ENCODE data around the gene MUC5AC.
"Not testable (repeated sequence)": the region's sequence is repeated elsewhere in the genome, so short reads cannot be mapped to it uniquely, and the experiment has no call there.

MUC5AC gene

GRCh38 chr11:1148752-1149180 is 9.0 kb upstream of the MUC5AC start:
- DNase-seq = no peak

- no peak for DNase-seq
Measured at GRCh38 chr11:1149545-1149944, 8.2 kb upstream of the MUC5AC start.

GRCh38 chr11:1150116-1150515 is 7.6 kb upstream of the MUC5AC start:
- no peak for DNase-seq

- no peak for DNase-seq
Measured at GRCh38 chr11:1150769-1151365, 6.9 kb upstream of the MUC5AC start.

GRCh38 chr11:1151366-1152315 is 6.1 kb upstream of the MUC5AC start:
- no peak for DNase-seq

GRCh38 chr11:1152316-1153104 is 5.2 kb upstream of the MUC5AC start:
- no peak for DNase-seq

DNA sequence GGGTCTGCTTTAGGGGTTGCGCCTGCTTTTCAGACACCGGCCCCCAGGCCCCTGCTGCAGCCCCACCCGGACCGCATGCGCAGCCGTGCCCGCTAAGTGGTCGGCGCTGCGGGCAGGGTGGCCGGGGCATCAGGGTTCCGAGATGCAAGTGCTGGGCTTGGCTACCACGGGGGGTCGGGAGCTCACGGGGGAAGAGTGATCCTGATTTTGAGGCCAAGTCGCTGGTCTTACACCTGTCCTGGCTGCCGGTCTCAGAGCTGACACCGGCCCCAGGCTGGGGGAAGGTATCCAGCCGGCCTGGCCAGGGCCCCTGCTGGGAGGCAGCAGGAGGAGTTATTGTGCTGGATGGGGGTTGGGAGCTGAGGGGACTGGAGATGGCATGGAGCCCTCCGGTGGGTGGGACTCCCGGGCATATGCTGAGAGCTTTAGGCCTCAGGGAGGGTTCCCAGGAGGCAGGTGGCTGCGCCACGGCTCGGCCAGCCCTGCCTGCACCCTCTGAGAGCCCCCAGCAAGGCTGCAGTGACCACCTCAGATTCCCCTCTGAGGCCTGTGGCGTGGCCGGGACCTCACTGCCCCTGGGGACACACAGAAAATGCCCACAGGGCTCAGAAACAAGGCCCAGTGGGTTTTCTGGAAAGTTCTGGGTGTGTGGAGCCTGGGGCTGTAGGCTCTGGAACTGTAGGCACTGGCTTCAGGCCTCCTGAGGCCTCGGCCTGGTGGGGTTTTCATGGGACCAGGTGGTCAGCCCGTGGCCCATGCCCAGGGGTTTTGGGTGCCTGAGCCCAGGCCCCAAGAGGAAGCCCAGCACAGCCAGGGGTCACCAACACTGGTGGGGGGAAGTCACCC is 4.4 kb upstream of the MUC5AC start:
- no peak for DNase-seq

- DNase-seq = no peak
Measured at GRCh38 chr11:1153951-1154493, 3.7 kb upstream of the MUC5AC start.

DNA sequence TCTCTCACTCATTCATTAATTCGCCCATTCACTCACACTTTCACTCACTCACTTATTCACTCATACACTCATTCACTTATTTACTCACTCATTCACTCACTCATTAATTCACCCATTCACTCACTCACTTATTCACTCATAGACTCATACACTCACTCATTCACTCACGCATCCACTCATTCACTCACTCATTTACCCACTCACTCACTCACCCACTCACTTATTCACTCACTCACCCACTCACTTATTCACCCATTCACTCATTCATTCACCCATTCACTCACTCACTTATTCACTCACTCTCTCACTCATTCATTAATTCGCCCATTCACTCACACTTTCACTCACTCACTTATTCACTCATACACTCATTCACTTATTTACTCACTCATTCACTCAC is 3.1 kb upstream of the MUC5AC start:
- DNase-seq = not testable (repeated sequence)

DNA sequence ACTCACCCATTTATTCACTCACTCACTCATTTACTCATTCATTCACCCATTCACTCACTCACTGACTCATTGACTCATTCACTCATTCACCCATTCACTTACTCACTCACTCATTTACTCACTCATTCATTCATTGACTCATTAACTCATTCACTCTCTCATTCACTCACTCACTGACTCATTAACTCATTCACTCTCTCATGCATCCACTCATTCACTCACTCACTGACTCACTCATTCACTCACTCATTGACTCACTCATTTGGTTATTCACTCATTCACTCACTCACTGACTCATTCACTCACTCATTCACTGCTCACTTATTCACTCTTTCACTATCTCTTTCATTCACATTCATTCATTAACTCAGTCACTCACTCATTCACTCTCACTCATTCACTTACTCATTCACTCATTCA is 2.5 kb upstream of the MUC5AC start:
- no peak for DNase-seq

GRCh38 chr11:1156506-1157340 is 1.0 kb upstream of the MUC5AC start:
- no peak for DNase-seq

GRCh38 chr11:1157341-1157644 is 460 bp upstream of the MUC5AC start:
- no peak for DNase-seq

GRCh38 chr11:1158681-1159487 is 1.1 kb downstream of the MUC5AC start:
- no peak for DNase-seq

DNA sequence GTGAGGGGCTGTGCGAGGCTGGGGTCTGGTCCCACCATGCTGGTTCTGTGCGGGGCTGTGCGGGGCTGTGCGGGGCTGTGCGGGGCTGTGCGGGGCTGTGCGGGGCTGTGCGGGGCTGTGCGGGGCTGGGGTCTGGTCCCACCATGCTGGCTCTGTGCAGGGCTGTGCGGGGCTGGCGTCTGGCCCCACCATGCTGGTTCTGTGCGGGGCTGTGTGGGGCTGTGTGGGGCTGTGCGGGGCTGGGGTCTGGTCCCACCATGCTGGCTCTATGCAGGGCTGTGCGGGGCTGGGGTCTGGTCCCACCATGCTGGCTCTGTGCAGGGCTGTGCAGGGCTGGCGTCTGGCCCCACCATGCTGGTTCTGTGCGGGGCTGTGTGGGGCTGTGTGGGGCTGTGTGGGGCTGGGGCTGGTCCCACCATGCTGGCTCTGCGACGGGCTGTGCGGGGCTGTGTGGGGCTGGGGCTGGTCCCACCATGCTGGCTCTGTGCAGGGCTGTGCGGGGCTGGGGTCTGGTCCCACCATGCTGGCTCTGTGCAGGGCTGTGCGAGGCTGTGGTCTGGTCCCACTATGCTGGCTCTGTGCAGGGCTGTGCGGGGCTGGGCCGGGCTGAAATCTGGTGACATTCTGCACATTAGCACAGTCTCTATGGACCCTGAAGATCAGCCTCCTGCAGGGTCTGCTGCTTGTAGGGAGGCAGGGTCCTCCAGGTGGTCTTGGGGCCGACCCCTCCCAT is 1.9 kb downstream of the MUC5AC start:
- not testable (repeated sequence) for DNase-seq

- DNase-seq = no peak
Measured at GRCh38 chr11:1160231-1161101, 2.7 kb downstream of the MUC5AC start.

DNA sequence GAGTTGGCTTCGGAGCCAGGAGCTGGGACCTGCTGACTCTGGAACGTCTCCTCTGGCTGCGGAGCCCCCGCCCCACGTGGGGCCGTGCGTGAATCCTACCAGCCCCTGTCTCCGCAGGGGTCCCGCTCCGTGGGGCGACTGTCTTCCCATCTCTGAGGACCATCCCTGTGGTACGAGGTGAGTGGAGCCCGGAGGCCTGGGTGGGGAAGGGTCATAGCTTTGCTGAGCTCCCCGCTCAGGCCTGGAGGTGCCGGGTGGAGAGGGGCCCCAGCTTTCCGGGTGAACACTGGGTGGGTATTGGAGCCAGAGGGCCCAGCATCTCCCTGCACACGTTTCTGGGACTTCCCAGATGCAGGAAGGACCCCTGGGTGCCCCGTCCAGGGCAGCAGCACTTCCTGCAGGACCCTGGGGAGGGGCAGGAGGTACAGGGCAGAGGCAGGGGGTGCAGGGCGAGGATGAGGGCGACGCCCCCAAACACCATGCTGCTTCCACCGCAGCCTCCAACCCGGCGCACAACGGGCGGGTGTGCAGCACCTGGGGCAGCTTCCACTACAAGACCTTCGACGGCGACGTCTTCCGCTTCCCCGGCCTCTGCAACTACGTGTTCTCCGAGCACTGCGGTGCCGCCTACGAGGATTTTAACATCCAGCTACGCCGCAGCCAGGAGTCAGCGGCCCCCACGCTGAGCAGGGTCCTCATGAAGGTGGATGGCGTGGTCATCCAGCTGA is 3.8 kb downstream of the MUC5AC start:
- DNase-seq = no peak

- DNase-seq = no peak
Measured at GRCh38 chr11:1162138-1162475, 4.4 kb downstream of the MUC5AC start.

All from cerebellar nuclear complex (tissue), 1 donor.